Panc1 (cell line): ENCODE data around the gene PIWIL4.

Experiments used
- CTCF ChIP-seq: fragments of 450-650 bp; IDR thresholded peaks from 2 replicates; pipeline ENCODE4 v1.5.1; 2017; ENCODE audit warnings: mild to moderate bottlenecking
- REST ChIP-seq, 2 experiments: IDR thresholded peaks; 2 replicates each; pipeline ENCODE4 v1.6.1; 2011 to 2012; ENCODE audit warnings: low read depth in 2 of 2, control low read depth in 1 of 2, low read length in 1 of 2, mild to moderate bottlenecking in 1 of 2, moderate library complexity in 1 of 2; ENCODE audit not compliant: insufficient read depth in 1 of 2

GRCh38 chr11:94533206-94533605, 34.0 kb upstream of the PIWIL4 start:
- TF ChIP-seq REST (IDR thresholded peaks at IDR 0.05; ENCODE audit: insufficient read depth in 1 of 2, low read depth in 2 of 2, low read length in 1 of 2) (no peak), CTCF (no peak)
